GM18909 (cell line): ENCODE measurements around the gene CACNA1C.
"Not testable (repeated sequence)": the region's sequence is repeated elsewhere in the genome, so short reads cannot be mapped to it uniquely, and the experiment has no call there.

ENCODE experiments used
- ATAC-seq: cut with Tn5 transposase; IDR thresholded peaks from one replicate; pipeline ENCODE4 v1.9.1; 2021; ENCODE audit warnings: mild to moderate bottlenecking; ENCODE audit not compliant: unreplicated experiment, poor library complexity

The CACNA1C gene

DNA sequence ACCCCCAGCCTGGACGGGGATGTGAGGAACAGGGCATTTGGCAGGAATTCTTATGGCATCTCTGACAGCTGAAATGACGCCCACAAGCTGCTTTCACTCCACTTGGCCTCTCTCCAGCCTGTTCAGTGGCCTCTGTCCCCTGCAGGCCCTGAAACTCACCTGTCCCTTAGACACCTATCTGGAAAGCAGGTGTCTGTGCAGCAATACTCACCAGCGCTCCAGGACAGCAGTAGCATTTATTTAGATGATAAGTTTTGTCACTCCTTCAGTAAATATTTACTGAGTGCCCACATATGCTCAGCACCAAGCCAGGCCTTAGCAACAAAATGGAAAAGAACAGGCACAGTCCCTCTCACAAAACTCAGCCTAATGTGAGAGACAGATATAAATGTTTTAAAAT lies 430.9 kb downstream of the CACNA1C start:
- ATAC-seq, result no peak

DNA sequence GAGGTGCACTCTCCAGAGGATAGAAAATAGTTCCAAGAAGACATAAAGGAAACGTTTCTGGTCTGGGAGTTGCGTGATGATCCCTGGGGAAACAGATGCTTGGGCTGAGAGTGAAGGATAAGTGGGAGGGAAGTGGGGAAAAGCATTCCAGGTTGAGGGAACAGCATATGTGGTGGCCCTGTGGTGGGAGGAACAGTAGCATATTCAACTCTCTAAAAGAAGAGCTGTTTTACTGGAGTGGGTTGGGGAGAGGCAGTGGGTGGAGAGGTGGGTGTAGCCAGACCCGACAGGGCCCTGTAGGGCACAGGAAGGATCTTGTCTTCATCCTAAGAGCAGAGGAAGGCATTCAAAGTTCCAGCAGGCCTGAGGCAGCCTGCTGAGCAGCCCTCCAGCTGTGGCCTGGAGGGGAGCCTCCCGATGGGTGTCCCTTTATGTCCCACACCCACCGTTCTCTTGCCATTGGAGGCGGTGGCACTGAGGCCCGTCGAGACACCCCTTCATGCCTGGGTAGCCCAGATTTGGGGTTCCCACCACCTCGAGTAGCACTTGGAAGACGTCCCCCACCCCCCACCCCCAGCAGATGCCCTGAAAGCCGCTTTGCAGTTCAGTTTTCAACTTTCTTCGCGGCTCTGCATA lies 431.5 kb downstream of the CACNA1C start:
- ATAC-seq, result no peak

DNA sequence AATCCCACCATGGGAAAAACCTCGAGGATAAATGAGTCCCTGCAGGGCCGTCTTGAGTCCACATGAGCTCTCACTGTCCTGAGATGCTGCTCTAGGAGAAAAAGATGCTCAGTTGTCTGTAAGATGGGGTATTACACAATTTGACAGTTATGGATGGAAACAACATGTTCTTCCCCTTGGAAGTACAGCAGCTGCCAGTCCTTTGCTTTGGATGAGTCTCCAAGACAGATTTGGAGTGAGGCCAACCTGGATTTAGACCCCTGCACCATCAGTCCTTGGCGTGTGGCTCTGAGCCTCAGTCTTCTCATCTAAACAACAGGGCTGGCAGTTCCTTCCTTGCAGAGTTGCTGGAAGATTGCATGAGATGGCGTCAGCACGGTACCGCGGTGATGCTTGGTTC lies 432.9 kb downstream of the CACNA1C start:
- ATAC-seq, result no peak

DNA sequence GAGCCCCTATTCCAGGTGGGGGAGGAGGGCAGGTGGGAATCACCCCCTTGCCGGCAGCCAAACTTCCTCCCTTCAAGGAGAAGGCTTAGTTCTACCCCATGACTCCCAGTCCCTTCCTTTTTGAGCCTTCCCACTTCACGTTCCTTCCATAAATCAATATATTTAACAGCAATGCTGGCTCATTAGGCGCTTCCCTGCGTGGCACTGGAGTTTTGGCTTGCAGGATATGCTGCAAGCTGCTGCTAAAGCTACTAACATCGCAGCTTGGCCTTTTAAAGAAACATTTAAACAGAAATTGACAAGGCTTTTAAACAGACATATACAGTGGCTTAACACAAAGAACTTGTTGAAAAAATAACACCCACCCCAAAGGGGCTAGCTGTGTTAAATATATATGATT lies 434.0 kb downstream of the CACNA1C start:
- no peak for ATAC-seq

DNA sequence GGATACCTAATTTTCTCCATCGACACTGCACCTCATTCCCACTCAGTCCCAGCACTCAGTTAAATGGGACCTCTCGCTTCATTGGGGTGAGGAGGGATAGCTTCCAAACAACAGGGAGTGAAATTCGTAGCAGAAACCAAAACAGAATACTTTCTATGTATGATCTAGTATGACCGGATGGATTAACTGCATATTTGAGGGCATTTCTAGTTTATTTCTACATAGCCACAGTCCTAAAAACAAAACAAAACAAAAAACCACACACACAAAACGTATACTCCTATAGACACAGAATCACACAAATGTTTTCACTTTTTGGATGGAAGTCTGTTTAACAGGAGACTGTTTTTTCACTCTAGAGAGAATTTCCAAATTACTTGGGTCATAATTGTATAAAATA lies 434.5 kb downstream of the CACNA1C start:
- ATAC-seq, result no peak

DNA sequence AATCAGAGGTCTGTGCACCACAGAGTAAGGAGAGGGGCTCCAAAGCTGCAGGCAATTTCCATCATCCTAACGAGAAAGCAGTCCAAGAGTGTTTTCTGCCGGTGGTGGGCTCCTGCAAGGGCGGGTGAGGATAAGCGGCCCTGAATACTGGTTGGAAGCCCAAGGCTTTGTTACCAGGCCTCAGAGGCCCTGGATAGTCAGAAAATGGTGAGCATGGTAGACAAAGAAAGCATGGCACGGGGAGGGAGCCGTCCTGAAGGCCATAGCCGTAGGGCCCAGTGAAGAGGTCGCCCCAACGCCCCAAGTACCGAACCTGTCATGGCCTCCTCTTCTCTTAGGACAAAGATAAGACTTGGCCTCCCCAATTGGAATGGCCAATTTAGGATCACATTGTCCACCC lies 435.3 kb downstream of the CACNA1C start:
- ATAC-seq, result no peak

DNA sequence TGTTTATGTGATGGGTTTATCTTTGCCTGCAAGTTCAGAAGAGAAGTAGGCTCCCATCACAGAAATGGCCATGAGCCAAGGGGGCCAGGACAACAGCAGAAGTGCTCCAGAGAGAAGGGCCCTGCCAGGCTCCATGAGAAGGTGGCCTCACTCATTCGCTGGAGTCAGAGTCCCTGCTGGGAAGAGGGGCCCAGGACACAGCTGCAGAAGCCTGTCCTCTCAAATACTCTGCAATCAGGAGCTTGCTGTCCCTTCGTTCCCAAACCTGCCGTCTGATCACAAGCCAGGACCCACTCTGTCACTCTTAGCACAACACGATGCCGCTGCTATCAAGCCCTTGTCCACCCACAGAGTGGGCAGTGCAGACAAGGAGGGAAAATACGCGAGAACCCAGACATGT lies 435.8 kb downstream of the CACNA1C start:
- no peak for ATAC-seq

DNA sequence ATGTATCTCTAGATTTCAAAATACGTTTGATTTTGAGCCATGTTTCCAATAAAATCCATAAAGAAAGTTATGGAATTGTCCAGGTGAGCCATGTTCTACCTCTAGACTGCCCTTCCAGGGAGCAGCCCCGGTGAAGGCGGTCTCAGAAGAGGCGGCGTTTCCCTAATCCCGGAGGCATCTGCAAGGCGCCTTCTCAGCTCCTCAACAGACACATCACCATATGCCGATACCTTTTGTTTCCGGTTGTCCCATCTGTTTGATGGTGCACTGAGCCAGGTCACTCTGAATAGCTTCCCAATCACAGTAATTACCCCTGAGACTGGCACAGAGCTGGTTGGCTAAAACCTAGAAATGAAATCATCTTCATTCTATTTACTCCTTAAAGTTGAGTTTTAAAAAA lies 436.5 kb downstream of the CACNA1C start:
- no peak for ATAC-seq

DNA sequence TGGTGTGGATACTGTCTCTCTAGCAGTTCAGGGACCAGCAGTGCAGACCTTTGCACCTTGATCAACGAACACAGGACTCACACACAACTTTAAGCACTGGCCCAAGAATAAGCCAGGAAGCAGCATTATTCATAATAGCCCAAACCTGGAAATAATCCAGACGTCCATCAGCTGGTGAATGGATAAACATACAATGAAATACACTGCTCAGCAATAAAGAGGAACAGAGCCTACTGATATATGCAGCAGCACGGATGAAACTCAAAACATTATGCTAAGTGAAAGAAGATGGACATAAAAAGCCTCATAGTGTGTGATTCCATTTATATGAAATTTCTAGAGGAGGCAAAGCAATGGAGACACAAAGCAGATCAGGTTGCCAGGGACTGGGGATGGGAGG lies 438.0 kb downstream of the CACNA1C start:
- no peak for ATAC-seq

DNA sequence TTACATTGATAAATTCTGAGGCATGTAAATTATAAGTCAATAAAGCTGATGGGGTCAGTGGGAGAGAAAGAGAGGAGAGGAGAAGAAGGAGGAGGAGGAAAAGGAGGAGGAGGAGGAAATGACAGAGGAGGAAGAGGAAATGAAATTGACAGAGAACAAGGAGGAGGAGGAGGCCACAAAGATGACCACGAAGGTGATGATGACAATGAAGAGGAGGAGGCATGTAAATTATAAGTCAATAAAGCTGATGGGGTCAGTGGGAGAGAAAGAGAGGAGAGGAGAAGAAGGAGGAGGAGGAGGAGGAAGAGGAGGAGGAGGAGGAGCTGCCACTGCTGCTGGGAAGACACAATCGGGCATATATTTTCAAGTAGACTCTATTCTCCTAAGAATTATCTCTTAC lies 438.6 kb downstream of the CACNA1C start:
- not testable (repeated sequence) for ATAC-seq

DNA sequence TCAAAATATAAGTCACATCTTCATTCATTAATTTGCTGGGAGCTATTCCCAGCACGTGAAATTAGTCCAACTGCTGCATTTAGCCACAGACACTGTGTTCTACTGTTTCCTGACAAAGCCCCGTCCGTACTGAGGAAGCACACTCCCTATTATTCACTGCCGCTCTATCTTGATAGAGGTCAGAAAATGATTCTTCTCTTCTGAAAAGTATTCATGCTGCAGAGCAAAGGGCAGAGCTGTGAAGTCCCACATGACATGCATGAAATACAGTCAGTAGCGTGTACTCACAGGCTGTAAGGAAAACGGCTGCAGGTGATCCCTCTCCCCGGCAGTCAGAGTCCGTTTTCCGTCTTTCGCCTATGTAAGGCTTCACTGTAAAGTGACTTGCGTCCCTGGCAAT lies 439.4 kb downstream of the CACNA1C start:
- ATAC-seq, result no peak

DNA sequence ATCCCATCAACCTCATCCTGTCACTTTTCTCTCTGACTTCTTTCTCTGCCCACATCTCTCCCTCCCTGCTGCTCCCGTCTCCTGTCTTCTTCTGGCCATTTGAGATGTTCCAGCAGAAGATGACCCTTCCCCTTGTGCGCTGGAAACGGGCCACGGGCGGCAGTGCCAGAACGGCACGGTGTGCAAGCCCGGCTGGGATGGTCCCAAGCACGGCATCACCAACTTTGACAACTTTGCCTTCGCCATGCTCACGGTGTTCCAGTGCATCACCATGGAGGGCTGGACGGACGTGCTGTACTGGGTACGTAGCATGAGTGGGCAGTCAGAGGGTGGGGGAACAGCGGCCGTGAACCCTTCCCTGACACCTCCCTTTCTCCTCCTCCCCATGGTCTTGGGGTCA lies 440.3 kb downstream of the CACNA1C start:
- ATAC-seq, result no peak

DNA sequence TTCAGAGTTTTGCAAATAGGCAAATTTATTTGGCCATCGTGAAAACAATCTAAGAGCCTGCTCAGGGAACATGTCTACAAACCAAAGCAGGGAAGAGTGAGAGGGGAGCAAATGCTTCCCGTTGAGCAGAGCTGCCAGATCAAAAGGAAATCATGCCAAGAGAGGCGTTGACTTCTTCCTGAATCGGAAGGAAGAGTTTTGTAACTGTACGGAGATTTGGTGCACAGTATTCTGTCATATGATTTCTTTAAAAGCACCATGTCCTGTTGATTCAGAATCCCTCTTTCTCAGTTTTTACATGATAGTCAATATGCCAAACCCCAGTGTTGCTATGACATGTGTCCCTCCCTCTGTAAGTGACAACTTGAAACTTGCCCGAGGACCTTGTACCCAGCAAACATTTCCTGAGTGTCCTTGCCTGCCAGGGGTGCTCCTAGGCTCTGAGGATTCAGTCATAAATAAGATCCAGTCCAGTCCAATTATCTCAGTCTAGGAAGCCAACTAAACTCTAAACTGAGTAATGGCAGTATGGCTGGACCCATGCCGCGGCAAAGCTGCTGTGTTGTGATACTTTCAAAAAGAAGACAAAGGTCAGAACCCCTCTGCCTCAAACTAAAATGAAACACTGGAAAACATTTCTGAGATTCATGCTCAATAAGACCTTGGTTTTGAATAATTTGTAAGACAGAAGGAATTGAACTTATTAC lies 441.9 kb downstream of the CACNA1C start:
- ATAC-seq, result no peak

DNA sequence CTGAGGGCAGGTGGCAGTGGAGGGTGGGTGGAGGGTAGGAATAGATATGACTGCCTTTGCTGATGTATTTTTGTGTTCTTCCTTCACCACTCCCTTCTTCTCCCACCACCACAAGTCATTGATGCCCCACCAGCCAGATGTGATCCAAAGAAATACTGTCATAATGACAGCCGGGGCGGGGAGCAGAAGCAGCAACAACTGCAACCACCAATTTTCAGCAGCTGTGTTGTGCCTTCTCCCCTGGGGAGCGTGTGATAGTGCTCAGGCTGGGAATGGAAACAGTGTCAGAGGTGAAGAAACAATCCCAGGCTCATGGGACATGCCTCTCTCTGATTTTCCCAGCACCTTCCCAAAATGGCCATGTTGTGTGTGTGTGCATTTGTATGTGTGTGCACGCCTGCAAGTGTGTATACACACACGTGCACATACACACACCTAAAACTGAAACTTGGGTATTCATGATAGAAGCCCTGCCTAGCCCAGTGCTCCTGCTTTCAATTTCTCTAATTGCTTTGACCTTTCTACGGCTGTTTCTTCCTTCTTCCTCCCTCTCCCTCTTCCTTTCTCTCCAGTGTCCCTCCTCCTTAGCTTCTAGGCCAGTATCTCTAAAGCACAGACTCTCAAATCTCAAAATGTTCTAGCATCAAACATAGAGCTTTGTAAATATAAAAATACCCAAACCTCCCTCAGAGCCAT lies 442.8 kb downstream of the CACNA1C start:
- ATAC-seq, result no peak

DNA sequence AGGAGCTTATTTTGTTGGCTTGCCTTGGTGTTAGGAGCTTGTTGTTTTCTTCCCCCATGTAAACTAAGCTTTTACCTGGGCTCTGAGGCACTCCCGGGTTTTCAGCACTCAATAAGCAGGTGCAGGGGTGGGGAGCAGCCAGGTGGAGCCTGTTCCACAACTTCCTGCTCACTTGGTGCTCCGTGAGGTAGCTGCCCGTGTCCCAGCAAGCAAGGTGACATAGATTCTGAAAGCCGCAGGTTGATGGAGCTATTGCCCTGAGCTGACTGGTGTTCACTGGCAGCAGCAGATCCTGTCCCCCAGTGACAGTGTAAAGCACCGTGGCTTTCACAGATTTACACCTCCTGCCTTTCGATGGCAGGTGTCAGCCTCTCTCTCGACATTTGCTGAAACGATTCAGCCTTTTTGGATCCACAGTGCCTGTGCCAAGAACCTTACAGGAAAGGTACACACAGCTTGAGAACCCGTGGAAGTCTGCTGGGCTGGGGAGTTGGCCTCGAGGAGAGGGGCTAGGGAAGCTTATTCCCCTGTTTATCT lies 446.2 kb downstream of the CACNA1C start:
- no peak for ATAC-seq

DNA sequence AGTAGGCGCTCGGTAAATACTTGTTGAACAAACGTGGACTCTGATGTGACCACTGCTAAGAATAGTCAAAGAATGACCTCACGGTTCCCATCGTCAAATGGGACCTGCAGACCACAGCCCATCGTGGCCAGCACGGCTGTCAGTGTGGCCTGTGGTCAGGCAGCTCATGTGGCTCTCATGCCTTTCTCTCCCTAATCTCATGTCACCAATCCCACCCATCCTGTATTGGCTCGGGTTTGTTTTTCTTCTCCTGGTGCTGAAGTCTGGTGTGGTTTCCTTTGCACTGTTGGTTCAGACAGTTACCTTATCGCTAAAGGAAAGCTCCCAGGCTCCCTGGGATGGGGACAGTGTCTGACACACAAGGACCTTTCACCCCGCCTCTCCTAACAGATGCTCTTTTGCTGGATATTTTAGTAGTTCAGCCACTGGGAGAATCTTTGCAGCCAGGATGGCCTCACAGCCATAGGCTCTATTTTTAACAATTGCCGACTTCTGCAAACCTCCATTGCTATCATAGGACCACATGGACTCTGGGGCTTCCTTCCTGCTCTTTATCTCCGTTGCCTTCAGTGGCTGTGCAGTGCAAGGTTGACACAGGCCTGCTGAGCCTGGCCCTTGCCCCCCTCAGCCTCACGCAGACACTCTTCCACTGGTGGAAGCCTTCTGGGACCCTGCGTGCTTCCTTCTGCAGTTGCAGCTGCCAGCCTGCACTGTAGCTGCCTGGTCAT lies 448.8 kb downstream of the CACNA1C start:
- ATAC-seq, result no peak

DNA sequence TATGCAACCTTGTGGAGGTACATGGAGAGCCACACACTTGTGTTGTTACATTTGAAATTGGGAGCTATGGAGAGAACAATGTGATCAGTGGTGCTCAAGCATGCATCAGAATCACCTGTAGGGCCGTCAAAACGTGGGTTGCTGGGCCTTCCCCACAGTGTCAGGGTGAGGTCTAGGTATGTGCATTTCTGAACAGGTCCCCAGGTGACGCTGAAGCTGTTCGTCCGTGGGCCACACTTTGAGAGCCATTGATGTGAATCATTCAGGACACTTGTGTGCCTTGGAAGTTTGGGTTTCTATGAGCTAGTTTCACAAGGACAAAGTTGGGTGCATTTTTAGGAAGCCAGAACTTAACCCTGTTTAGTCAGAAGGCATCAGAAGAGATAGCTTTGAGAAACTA lies 450.2 kb downstream of the CACNA1C start:
- ATAC-seq, result no peak

DNA sequence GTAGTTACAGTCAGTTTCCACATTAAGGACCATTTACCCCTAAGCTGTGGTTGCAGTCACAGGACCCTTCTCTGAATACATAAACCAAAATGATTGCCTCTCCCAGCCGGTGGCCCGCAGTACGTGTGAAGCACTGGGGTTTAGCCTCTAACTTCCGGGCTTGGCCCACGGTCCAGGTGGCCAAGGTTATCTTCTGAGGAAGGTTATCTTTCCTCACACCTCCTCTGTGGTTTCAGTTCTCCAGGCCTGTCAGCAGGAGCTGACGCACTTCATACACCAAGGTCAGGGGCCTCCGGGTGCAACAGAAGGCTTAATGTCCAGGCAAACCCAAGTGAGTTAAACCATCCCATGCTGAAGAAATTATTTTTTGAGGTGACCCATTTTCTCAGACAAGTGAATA lies 451.0 kb downstream of the CACNA1C start:
- no peak for ATAC-seq

DNA sequence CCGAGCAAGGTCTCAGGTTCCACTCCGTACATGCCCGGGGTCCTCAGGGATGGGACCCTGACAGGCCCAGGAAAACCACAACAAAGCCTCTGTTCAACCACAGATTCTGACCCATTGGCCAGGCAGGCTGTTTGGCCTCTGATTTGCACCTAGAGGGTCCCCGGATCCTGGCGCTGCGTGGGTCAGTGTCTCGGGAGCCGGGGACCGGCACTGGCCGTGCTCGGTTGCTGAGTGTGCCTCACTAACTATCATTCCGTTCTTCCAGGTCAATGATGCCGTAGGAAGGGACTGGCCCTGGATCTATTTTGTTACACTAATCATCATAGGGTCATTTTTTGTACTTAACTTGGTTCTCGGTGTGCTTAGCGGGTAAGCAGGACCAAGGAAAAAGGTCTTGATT lies 451.8 kb downstream of the CACNA1C start:
- ATAC-seq, result no peak

DNA sequence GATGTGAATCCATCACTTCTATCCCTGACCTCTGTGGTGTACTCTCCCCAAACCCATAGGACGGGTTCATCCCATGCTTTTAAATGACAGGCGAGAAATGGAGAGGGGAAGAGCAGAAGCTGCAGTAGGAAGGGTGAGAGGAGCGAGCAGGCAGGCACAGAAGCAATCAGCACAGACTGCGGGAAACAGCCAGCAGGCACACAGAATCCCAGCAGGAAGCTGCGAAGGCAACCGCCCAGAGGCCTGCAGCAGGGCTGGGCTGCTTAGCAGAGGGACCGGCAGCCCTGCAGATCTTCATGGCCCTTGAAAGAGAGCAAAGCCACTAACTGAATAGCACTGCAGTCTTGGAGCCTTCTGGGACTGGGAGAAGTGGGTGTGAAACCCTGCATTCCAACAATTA lies 455.0 kb downstream of the CACNA1C start:
- no peak for ATAC-seq

DNA sequence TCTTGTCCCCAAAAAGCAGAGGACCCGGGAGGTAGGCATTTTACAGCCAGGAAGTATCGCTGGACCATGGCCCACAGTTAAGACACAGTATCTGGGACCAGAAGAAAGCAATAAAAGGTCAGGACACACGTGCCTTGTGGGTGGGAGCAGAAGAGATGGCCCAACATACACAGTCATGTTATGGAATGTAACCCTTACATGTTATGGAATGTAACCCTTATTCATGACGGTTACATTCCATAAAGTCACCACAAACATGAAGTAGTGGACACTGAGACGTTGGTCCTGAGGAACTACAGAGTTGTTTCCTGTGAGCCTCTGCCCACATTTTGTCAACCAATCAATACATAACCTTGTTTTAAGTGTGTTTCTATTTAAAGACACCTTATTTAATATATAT lies 456.4 kb downstream of the CACNA1C start:
- no peak for ATAC-seq
